ENCODE measurements around the gene RHOV.

- TF ChIP-seq, protein P1, sequence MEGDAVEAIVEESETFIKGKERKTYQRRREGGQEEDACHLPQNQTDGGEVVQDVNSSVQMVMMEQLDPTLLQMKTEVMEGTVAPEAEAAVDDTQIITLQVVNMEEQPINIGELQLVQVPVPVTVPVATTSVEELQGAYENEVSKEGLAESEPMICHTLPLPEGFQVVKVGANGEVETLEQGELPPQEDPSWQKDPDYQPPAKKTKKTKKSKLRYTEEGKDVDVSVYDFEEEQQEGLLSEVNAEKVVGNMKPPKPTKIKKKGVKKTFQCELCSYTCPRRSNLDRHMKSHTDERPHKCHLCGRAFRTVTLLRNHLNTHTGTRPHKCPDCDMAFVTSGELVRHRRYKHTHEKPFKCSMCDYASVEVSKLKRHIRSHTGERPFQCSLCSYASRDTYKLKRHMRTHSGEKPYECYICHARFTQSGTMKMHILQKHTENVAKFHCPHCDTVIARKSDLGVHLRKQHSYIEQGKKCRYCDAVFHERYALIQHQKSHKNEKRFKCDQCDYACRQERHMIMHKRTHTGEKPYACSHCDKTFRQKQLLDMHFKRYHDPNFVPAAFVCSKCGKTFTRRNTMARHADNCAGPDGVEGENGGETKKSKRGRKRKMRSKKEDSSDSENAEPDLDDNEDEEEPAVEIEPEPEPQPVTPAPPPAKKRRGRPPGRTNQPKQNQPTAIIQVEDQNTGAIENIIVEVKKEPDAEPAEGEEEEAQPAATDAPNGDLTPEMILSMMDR (conservative IDR thresholded peaks at IDR 0.05 in 1 of 2, IDR thresholded peaks at IDR 0.05 in 1 of 2; ENCODE audit: extremely low read depth in 1 of 2, insufficient read depth in 1 of 2, low read depth in 1 of 2, low read length in 2 of 2) = no peak
- no peak for TF ChIP-seq EZH2 (IDR thresholded peaks at IDR 0.05; ENCODE audit: borderline replicate concordance, low read length)
These were observed 25.6 kb upstream of the RHOV start for GRCh38 chr15:40899536-40900207.
